Calu3 (cell line): ENCODE results near the gene MAF. TPM values are rescaled to one million over a fixed set of nuclear protein-coding genes. Genes with fewer than 3 reads are reported as not detected.
A peak's percentile ranks its signal among the peaks of the same experiment; 100 is the strongest.

Experiments
- Bru-seq: library from RNA; stranded (reverse); fragments of 400-500 nt; gene quantifications from one replicate; lab custom pipeline; 2021; lab: Mats Ljungman, UMichigan
- BruChase-seq, 2 experiments: library from RNA; stranded (reverse); fragments of 400-500 nt; gene quantifications; one replicate each; lab custom pipeline; 2021; lab: Mats Ljungman, UMichigan
- BruUV-seq: library from RNA; stranded (reverse); fragments of 400-500 nt; replicated peaks from 2 replicates; lab custom pipeline; 2021; lab: Mats Ljungman, UMichigan
- CTCF ChIA-PET: fragments of 300-600 bp; sonication (Branson Sonifier 250); formaldehyde crosslinking; loops from one replicate; lab custom pipeline; 2022; ENCODE audit warnings: antibody characterized with exemption; lab: Charles Lee
- DNase-seq: peaks from one replicate; pipeline ENCODE4 v3.0.0; 2022
- H3K27ac Mint-ChIP-seq: one replicate; pipeline ENCODE4 v1.8.0; 2022; ENCODE audit warnings: mixed read lengths; ENCODE audit not compliant: unreplicated experiment
- H3K27me3 Mint-ChIP-seq: one replicate; pipeline ENCODE4 v1.8.0; 2022; ENCODE audit warnings: mixed read lengths; ENCODE audit not compliant: unreplicated experiment
- H3K36me3 Mint-ChIP-seq: one replicate; pipeline ENCODE4 v1.8.0; 2022; ENCODE audit warnings: mild to moderate bottlenecking, moderate library complexity, mixed read lengths; ENCODE audit not compliant: insufficient read depth, unreplicated experiment
- H3K4me1 Mint-ChIP-seq: one replicate; pipeline ENCODE4 v1.8.0; 2022; ENCODE audit warnings: mild to moderate bottlenecking, low read depth, mixed read lengths; ENCODE audit not compliant: unreplicated experiment
- H3K4me3 Mint-ChIP-seq: one replicate; pipeline ENCODE4 v1.8.0; 2022; ENCODE audit warnings: mild to moderate bottlenecking, low read depth, moderate library complexity, mixed read lengths; ENCODE audit not compliant: unreplicated experiment
- H3K9me3 Mint-ChIP-seq: one replicate; pipeline ENCODE4 v1.8.0; 2022; ENCODE audit warnings: low read depth, mixed read lengths; ENCODE audit not compliant: unreplicated experiment
- intact Hi-C: fragments of 100-400 bp; cut with micrococcal nuclease; formaldehyde crosslinking; loops from one replicate; pipeline ENCODE4 v1.10.0; 2022; ENCODE audit not compliant: unreplicated experiment
- long read RNA-seq: library from polyadenylated mRNA; stranded (forward); transcript quantifications from one replicate; pipeline ENCODE4 v2.0.0, GENCODE V29; 2022
- total RNA-seq: library from RNA; stranded (reverse); gene quantifications from 2 replicates; pipeline ENCODE4 v1.2.3, GENCODE V29; 2022
- TF ChIP-seq, protein P1 (sequence below): fragments of 200-600 bp; IDR thresholded peaks from one replicate; pipeline ENCODE4 v1.8.0; 2022; ENCODE audit warnings: antibody characterized with exemption; ENCODE audit not compliant: unreplicated experiment

MAF gene
- total RNA-seq = 0.64 and 0.97 TPM in 2 replicates
- percentile 21 among the genes with signal in this experiment for Bru-seq, nascent RNA
- BruChase-seq, experiment 1, labeled RNA remaining after a 6-hour chase = percentile 28 among the genes with signal in this experiment
- percentile 34 among the genes with signal in this experiment for BruChase-seq, experiment 2, labeled RNA remaining after a 2-hour chase
- long read RNA-seq = 0 reads

DNA sequence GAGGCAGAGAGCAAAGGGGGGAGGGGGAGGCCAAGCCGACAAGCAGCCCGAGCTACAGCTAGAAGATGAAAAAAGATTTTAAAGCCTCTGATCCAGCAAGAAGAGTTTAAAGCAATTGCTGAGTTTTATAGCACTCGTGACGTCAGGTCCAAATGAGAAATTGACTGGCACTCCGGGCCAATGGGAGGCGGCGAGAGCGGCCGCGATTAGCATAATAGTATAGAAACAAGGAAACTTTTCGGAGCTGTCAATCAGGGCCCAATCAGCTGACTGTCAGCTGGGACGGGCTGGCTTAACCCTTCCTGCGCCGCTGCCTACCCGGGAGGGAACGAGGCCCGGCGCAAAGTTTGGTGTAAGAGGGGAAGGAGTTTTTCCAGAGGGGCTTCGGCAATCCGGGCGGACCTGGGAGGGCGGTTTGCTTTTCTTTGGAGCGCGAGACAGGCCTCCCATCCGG is at the start of gene MAF:
TSS of gene MAF (minus strand) at position 100 of the 454 bp plus-strand sequence. CDS start 835 bp downstream, outside the sequence.
- TF ChIP-seq, protein P1, sequence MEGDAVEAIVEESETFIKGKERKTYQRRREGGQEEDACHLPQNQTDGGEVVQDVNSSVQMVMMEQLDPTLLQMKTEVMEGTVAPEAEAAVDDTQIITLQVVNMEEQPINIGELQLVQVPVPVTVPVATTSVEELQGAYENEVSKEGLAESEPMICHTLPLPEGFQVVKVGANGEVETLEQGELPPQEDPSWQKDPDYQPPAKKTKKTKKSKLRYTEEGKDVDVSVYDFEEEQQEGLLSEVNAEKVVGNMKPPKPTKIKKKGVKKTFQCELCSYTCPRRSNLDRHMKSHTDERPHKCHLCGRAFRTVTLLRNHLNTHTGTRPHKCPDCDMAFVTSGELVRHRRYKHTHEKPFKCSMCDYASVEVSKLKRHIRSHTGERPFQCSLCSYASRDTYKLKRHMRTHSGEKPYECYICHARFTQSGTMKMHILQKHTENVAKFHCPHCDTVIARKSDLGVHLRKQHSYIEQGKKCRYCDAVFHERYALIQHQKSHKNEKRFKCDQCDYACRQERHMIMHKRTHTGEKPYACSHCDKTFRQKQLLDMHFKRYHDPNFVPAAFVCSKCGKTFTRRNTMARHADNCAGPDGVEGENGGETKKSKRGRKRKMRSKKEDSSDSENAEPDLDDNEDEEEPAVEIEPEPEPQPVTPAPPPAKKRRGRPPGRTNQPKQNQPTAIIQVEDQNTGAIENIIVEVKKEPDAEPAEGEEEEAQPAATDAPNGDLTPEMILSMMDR = no peak
- Mint-ChIP-seq H3K27ac (peak within 1 kb of the TSS; percentile 91), H3K4me3 (peak within 1 kb of the TSS; percentile 81), H3K9me3 (no peaks in the 10 kb centered on the region), H3K27me3 (peaks cover 57% of the 10 kb centered on the region), H3K4me1 (peaks cover 24% of the 10 kb centered on the region), H3K36me3 (peaks cover 30% of the 10 kb centered on the region)
- intact Hi-C loops = loop anchor here (5.0 kb wide), 7 partner anchors 42 to 1358 kb away; no protein-coding TSS in a partner anchor
- BruUV-seq = no TSS peak
- CTCF ChIA-PET = interaction anchor here (0.6 to 2.5 kb wide), 5 partner anchors 39 to 866 kb away, joined by 3 to 28 read pairs (median 5); no protein-coding TSS in a partner anchor
- DNase-seq = peak; percentile 84

DNA sequence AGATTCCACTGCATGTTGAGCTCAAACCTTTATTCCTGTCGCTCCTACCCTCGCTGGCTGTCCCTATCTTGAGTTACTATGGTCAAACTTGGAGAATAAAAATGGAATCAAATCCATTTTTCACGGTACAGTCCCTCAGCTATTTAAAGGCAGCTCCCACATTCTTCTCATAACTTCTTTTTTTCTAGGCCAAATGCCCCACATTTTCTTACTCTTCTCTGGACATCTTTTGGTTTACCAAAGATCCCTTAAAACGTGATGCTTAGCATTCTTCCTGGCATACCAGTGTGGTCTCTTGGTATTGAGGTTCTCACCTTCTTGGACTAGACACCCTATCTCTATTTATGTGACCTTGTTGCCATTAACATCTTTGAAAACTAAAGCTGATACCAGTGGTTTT is 48.3 kb upstream of the MAF start:
- BruUV-seq = no TSS peak
- no peak overlapping the region for H3K4me3 Mint-ChIP-seq
- H3K9me3 Mint-ChIP-seq = no peaks in the 10 kb centered on the region
- no peak for DNase-seq
- intact Hi-C loops = no loop called here
- CTCF ChIA-PET = interaction anchor here (1.1 kb wide), 1 partner anchor 10 kb away, joined by 4 read pairs; no protein-coding TSS in a partner anchor
- TF ChIP-seq, protein P1 = no peak
- peaks cover 32% of the 10 kb centered on the region for H3K4me1 Mint-ChIP-seq
- no peaks in the 10 kb centered on the region for H3K27me3 Mint-ChIP-seq
- H3K27ac Mint-ChIP-seq = no peak overlapping the region
- no peaks in the 10 kb centered on the region for H3K36me3 Mint-ChIP-seq

DNA sequence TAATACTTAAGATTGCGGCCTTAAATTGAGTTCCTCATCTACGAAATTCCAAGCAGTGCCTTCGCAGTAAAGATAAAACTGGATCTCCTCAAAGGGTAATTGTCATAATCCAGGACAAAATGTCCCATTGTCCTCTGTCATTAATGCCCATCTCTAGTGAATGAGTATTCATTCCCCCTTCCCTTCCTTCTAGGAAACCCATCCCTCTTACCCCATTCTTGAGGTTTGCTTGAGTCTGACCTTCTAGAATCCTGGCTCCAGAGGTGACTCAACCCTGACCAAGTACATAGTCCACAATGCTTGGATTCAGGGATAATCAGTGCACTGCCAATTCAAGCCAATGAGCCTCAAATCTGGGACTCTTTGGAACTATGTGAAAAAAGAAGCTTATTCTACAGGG is 47.0 kb upstream of the MAF start:
- TF ChIP-seq, protein P1 = no peak
- Mint-ChIP-seq H3K27me3 (no peaks in the 10 kb centered on the region), H3K4me1 (peaks cover 38% of the 10 kb centered on the region), H3K9me3 (peaks cover 3% of the 10 kb centered on the region), H3K36me3 (no peaks in the 10 kb centered on the region), H3K27ac (no peak overlapping the region), H3K4me3 (no peak overlapping the region)
- intact Hi-C loops = no loop called here
- CTCF ChIA-PET = interaction anchor here (0.7 kb wide), 1 partner anchor 580 kb away, joined by 3 read pairs; no protein-coding TSS in a partner anchor
- DNase-seq = no peak
- BruUV-seq = no TSS peak

DNA sequence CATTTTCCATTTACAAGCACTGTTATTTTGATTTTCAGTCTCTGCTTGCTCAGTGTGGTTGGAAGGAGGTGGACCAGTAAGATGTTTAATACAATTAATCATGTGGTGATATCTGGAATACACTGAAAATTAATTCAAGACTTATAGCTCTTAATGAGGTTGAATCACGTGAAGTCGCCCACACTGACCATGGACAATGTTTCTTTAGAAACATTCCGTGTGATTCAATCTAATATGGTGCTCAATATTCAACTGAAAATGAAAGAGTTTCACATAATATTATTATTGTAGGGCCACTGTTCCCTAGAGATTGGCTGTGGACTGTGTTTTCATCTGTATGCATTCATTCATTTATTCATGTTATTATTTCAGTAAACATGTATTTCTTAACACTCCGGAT is 45.2 kb upstream of the MAF start:
- Mint-ChIP-seq H3K9me3 (peaks cover 3% of the 10 kb centered on the region), H3K27ac (no peak overlapping the region), H3K27me3 (no peaks in the 10 kb centered on the region), H3K4me3 (no peak overlapping the region), H3K4me1 (peaks cover 44% of the 10 kb centered on the region), H3K36me3 (no peaks in the 10 kb centered on the region)
- BruUV-seq = no TSS peak
- DNase-seq = no peak
- TF ChIP-seq, protein P1 = no peak
- CTCF ChIA-PET = no interaction called here
- intact Hi-C loops = no loop called here
